ENCODE results near the gene THBS2. TPM values are rescaled to one million over a fixed set of nuclear protein-coding genes. Genes with fewer than 3 reads are reported as not detected.

Gene THBS2
- total RNA-seq, 3 donors from 2014 or later (not counting 1 experiment from before 2014, with no cell fraction given): not detected

DNA sequence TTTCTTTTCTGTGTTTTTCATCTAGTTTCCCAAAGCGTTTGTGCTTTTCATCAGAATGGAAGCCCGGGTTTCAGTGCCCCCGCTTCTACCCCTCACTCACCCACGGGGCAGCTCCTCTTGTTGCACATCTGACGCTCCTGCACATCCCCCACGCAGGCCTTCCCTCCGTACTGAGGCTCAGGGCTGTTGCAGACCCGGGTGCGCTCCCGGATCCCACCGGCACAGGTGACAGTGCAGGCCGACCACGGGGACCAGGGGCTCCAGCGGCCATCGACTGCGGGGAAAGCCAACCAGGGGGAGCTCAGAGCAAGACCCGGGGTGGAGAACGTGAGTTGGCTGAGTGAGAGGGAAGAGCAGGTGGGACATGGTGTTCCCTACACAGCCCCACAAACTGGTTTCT lies 19.0 kb downstream of the THBS2 start:
- Histone ChIP-seq H3K4me3 (ENCODE audit: low read length) (no peak overlapping the region), H3K9me3 (ENCODE audit: control insufficient read depth, insufficient read depth, low read length) (peaks cover 9% of the 10 kb centered on the region), H3K27ac (ENCODE audit: low read length) (no peak overlapping the region), H3K36me3 (ENCODE audit: control insufficient read depth, insufficient read depth, low read length) (no peaks in the 10 kb centered on the region), H3K4me1 (ENCODE audit: control insufficient read depth, insufficient read depth, low read length) (no peaks in the 10 kb centered on the region), H3K27me3 (ENCODE audit: control insufficient read depth, insufficient read depth, low read length) (no peaks in the 10 kb centered on the region)
- no peaks in the 10 kb centered on the region for H3K4me1 Mint-ChIP-seq
- no peak overlapping the region for H3K4me3 Mint-ChIP-seq
- DNase-seq (no peak), ATAC-seq (no peak)
- H3K27me3 Mint-ChIP-seq (ENCODE audit: low read depth in 2 of 2): peaks cover 0 to 8% of the 10 kb centered on the region in 2 donors
- 96% methylated on average over 18 of the region's 18 CpGs for WGBS (ENCODE audit: insufficient coverage)
- H3K9me3 Mint-ChIP-seq: peaks cover 9 to 12% of the 10 kb centered on the region in 2 donors
- H3K36me3 Mint-ChIP-seq: no peaks in the 10 kb centered on the region
- no peak for TF ChIP-seq CTCF (IDR thresholded peaks at IDR 0.05)
- peak overlapping the region in 1 of 2 donors; percentile 11 for H3K27ac Mint-ChIP-seq
- intact Hi-C loops (cut with micrococcal nuclease): no loop called here

DNA sequence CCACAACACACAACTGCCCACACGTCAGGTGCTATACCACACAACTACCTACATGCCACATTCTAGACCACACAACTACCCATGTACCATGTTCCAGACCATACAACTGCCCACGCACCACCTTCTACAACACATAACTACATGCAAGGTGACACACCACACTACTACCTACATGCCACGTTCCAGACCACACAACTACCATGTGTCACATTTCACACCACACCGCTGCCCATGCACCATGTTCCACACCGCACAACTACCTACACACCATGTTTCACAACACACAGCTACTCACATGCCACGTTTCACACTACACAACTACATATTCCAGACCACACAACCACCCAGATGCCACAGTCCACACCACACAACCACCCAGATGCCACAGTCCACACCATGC lies 19.8 kb downstream of the THBS2 start:
- no peak for TF ChIP-seq CTCF (IDR thresholded peaks at IDR 0.05)
- no peaks in the 10 kb centered on the region for H3K36me3 ChIP-seq (ENCODE audit: control insufficient read depth, insufficient read depth, low read length)
- DNase-seq: no peak
- intact Hi-C loops (cut with micrococcal nuclease): no loop called here
- 90% methylated on average over 6 of the region's 6 CpGs for WGBS (ENCODE audit: insufficient coverage)
- Mint-ChIP-seq H3K36me3 (no peaks in the 10 kb centered on the region), H3K27me3 (ENCODE audit: low read depth in 2 of 2) (peaks cover 0 to 12% of the 10 kb centered on the region in 2 donors), H3K27ac (peak overlapping the region in 1 of 2 donors; percentile 11), H3K9me3 (peaks cover 9 to 12% of the 10 kb centered on the region in 2 donors), H3K4me3 (no peak overlapping the region), H3K4me1 (no peaks in the 10 kb centered on the region)
- no peak overlapping the region for H3K27ac ChIP-seq (ENCODE audit: low read length)
- H3K27me3 ChIP-seq (ENCODE audit: control insufficient read depth, insufficient read depth, low read length): no peaks in the 10 kb centered on the region
- H3K4me3 ChIP-seq (ENCODE audit: low read length): no peak overlapping the region
- ATAC-seq: no peak
- H3K9me3 ChIP-seq (ENCODE audit: control insufficient read depth, insufficient read depth, low read length): peaks cover 9% of the 10 kb centered on the region
- H3K4me1 ChIP-seq (ENCODE audit: control insufficient read depth, insufficient read depth, low read length): no peaks in the 10 kb centered on the region

DNA sequence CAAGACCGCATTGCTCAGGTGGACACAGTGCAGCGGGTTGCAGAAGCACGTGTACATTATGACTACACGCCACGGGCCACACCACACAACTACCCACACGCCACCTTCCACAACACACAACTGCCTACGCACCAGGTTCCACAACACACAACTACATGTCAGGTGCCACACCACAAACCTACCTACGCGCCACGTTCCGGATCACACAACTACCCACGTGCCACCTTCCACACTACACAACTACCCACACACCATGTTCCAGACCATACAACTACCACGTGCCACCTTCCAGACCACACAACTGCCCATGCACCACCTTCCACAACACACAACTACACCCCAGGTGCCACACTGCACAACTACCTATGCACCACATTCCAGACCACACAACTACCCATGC lies 20.5 kb downstream of the THBS2 start:
- Mint-ChIP-seq H3K4me3 (no peak overlapping the region), H3K36me3 (no peaks in the 10 kb centered on the region), H3K27me3 (ENCODE audit: low read depth in 2 of 2) (peaks cover 0 to 12% of the 10 kb centered on the region in 2 donors)

More for the DNA sequence above, 20.5 kb downstream of the THBS2 start:
- TF ChIP-seq CTCF (IDR thresholded peaks at IDR 0.05): no peak
- 91% methylated on average over 13 of the region's 13 CpGs for WGBS (ENCODE audit: insufficient coverage)
- intact Hi-C loops (cut with micrococcal nuclease): no loop called here
- no peaks in the 10 kb centered on the region for H3K4me1 ChIP-seq (ENCODE audit: control insufficient read depth, insufficient read depth, low read length)
- no peaks in the 10 kb centered on the region for H3K4me1 Mint-ChIP-seq
- no peaks in the 10 kb centered on the region for H3K36me3 ChIP-seq (ENCODE audit: control insufficient read depth, insufficient read depth, low read length)
- ATAC-seq (no peak), DNase-seq (no peak)
- no peaks in the 10 kb centered on the region for H3K27me3 ChIP-seq (ENCODE audit: control insufficient read depth, insufficient read depth, low read length)
- peaks cover 9 to 12% of the 10 kb centered on the region in 2 donors for H3K9me3 Mint-ChIP-seq
- no peak overlapping the region for H3K27ac Mint-ChIP-seq
- peaks cover 9% of the 10 kb centered on the region for H3K9me3 ChIP-seq (ENCODE audit: control insufficient read depth, insufficient read depth, low read length)
- H3K27ac ChIP-seq (ENCODE audit: low read length): no peak overlapping the region
- H3K4me3 ChIP-seq (ENCODE audit: low read length): no peak overlapping the region

All from natural killer cell (primary cell).